Measurements from ENCODE around the gene BMPR1B. TPM values are rescaled to one million over a fixed set of nuclear protein-coding genes. Genes with fewer than 3 reads are reported as not detected.

BMPR1B gene
- total RNA-seq, 1 experiment from 2014 or later = 0.35 TPM

DNA sequence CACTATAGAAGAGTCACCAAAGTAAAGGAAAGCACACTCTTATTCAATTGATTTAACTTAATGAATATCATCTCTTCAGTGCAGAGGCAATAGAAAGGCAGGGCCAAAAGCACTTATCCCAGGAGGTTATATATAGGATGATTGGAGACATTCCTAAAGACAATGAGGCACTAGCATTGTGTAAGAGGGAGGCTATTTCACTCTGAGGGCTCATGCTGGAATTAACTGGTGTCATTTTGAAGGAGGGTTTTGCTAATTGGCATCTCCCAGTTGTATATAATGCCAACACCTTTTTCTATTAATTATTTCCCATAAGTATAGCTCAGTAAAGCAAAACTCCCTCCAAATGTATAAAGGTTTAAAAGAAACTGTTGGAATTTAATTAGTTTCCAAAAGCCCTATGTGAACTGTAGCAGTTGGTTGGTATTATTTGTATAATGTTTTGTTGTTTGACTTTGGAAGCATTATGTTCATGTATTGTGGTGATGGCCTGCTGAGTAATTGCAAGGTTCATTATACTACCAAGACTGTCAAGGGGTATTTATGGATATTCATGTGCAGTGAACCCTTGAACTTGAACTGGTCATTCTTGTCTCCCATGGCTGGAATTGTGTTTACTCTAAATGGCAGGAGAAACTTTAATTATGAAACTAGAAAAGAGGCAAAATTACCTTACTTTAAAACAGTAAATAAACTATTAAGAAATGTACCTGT is 270.3 kb downstream of the BMPR1B start:
- Histone ChIP-seq H3K23me2 (ENCODE audit: insufficient read length, low read depth, low read length, poor library complexity, severe bottlenecking) (no peaks in the 10 kb centered on the region), H2BK12ac (ENCODE audit: insufficient read length, low read depth, low read length) (no peak overlapping the region), H3K18ac (ENCODE audit: insufficient read length, low read depth, low read length) (no peak overlapping the region), H3K27ac (ENCODE audit: insufficient read length, low read depth, low read length) (no peak overlapping the region), H2BK15ac (ENCODE audit: low read depth, low read length) (no peak overlapping the region), H2BK20ac (ENCODE audit: low read depth, low read length, poor library complexity, severe bottlenecking) (no peak overlapping the region), H3K27me3 (ENCODE audit: insufficient read depth, low read length) (no peaks in the 10 kb centered on the region), H3K79me2 (ENCODE audit: insufficient read depth, low read length) (no peaks in the 10 kb centered on the region), H4K8ac (replicated peaks; ENCODE audit: insufficient read length, low read depth, low read length) (no peak overlapping the region), H4K5ac (ENCODE audit: insufficient read length, low read depth, low read length) (no peak overlapping the region), H3T11ph (ENCODE audit: low read length) (no peak overlapping the region), H3K4me2 (ENCODE audit: insufficient read depth, insufficient read length, low read length) (no peak overlapping the region), H2AK5ac (ENCODE audit: insufficient read length, low read length) (no peak overlapping the region), H2BK120ac (ENCODE audit: low read depth, low read length, poor library complexity, severe bottlenecking) (no peak overlapping the region), H3K14ac (ENCODE audit: insufficient read depth, low read length) (no peak overlapping the region), H3K9me3 (ENCODE audit: control insufficient read depth, low read depth, low read length) (no peaks in the 10 kb centered on the region), H3K4me1 (ENCODE audit: insufficient read depth, low read length) (no peaks in the 10 kb centered on the region), H4K20me1 (ENCODE audit: control insufficient read depth, insufficient read depth, insufficient read length) (no peaks in the 10 kb centered on the region), H3K56ac (ENCODE audit: insufficient read length, low read depth, low read length) (no peak overlapping the region), H2AFZ (ENCODE audit: low read length) (no peak overlapping the region), H2BK5ac (ENCODE audit: insufficient read length, low read length) (no peak overlapping the region), H3K9ac (ENCODE audit: extremely low read depth, insufficient read length, low read length) (no peak overlapping the region), H3K23ac (ENCODE audit: insufficient read length, low read depth, low read length) (no peak overlapping the region), H3K4ac (ENCODE audit: low read depth, low read length) (no peak overlapping the region), H3K79me1 (ENCODE audit: insufficient read depth, low read depth, low read length, poor library complexity, severe bottlenecking) (no peaks in the 10 kb centered on the region), H4K91ac (ENCODE audit: insufficient read length, low read depth, low read length) (no peak overlapping the region)
- H3K4me3 Mint-ChIP-seq = no peak overlapping the region
- no peak overlapping the region for H3K27ac Mint-ChIP-seq
- H3K36me3 Mint-ChIP-seq (ENCODE audit: insufficient read depth in 1 of 3, low read depth in 3 of 3) = no peaks in the 10 kb centered on the region
- H3K27me3 Mint-ChIP-seq (ENCODE audit: low read depth) = no peaks in the 10 kb centered on the region
- peaks cover 0 to 6% of the 10 kb centered on the region in 2 experiments; a peak in 2 of 4 replicates for H3K4me1 Mint-ChIP-seq
- TF ChIP-seq, protein P1, sequence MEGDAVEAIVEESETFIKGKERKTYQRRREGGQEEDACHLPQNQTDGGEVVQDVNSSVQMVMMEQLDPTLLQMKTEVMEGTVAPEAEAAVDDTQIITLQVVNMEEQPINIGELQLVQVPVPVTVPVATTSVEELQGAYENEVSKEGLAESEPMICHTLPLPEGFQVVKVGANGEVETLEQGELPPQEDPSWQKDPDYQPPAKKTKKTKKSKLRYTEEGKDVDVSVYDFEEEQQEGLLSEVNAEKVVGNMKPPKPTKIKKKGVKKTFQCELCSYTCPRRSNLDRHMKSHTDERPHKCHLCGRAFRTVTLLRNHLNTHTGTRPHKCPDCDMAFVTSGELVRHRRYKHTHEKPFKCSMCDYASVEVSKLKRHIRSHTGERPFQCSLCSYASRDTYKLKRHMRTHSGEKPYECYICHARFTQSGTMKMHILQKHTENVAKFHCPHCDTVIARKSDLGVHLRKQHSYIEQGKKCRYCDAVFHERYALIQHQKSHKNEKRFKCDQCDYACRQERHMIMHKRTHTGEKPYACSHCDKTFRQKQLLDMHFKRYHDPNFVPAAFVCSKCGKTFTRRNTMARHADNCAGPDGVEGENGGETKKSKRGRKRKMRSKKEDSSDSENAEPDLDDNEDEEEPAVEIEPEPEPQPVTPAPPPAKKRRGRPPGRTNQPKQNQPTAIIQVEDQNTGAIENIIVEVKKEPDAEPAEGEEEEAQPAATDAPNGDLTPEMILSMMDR (conservative IDR thresholded peaks at IDR 0.05) = no peak
- H3K9me3 Mint-ChIP-seq = no peaks in the 10 kb centered on the region
- DNase-seq = no peak

All from H9 (cell line).